EH (cell line): ENCODE measurements around the gene THRSP.
"Not testable (repeated sequence)": the region's sequence is repeated elsewhere in the genome, so short reads cannot be mapped to it uniquely, and the experiment has no call there.

Source experiments
- DNase-seq: peaks from one replicate; pipeline ENCODE4 v3.0.0-alpha.2; 2015; ENCODE audit warnings: low read depth

THRSP gene

GRCh38 chr11:78066471-78066870 is 2.8 kb downstream of the THRSP start:
- no peak for DNase-seq

DNA sequence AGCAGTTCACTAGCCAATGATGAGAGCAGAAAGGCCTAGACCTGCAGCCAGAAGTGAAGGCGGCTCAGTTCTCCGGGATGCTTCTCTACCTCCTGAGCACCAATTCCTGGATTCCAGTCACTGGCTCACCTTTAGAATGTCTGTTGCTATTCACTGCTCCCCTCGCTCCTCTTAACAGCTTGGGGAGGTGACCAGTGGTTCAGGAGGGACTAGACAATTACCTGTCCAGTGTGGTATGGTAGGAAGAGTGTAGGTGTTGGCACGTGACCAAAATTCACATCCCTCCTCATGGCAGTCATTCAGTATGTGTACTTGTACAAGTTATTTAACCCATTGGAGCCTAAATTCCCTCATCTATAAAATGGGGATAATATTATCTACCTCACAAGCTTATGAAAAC is 4.0 kb downstream of the THRSP start:
- no peak for DNase-seq

- DNase-seq, result no peak
Observed at GRCh38 chr11:78069465-78069864, 5.8 kb downstream of the THRSP start.

GRCh38 chr11:78070621-78071020 is 7.0 kb downstream of the THRSP start:
- DNase-seq, result peak; percentile 38

GRCh38 chr11:78071717-78072116 is 8.1 kb downstream of the THRSP start:
- no peak for DNase-seq

GRCh38 chr11:78072455-78072854 is 8.8 kb downstream of the THRSP start:
- no peak for DNase-seq

DNA sequence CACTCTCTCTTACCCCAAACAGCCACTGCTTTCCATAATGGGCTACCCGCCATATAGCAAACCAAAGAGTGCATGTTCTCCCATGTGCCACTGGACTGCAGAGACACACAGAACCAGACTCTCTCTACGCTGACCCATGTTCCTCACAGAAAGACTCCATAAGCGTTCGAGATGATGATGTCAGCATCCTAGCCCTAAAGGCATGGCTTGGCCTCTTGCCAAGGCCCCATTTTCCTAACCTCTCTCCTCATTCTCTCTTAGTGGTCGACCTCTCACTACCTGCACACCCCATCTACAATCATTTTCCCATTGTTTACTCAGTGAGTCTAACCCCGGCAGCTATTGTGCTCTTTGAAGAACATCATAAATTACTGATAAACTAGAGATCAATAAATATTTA is 11.1 kb downstream of the THRSP start:
- DNase-seq, result no peak

DNA sequence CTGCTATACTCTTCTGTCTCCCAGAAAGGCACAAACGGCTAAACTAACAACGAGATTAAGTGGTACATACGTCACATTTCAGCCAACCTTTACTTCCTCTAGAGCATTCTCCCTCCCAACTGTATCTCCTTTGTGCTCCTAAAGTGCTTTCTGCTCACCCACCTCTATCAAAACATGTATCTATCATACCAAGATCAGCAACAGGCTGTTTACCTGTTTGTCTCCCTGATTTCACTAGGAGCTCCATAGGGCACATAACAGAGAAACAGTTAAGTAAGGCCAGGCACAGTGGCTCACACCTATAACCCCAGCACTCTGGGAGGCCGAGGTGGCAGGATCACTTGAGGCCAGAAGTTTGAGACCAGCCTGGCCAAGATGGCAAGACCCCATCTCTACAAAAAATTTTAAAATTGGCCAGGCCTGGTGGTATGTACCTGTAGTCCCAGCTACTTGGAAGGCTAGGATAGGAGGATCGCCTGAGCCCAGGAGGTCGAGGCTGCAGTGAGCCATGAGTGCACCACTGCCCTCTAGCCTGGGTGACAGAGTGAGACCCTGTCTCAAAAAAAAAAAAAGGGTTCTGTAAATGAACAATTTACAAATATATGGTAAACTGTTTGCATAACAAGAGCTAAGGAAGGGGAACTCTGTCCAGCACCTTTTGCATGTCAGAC is 13.2 kb downstream of the THRSP start:
- no peak for DNase-seq

DNA sequence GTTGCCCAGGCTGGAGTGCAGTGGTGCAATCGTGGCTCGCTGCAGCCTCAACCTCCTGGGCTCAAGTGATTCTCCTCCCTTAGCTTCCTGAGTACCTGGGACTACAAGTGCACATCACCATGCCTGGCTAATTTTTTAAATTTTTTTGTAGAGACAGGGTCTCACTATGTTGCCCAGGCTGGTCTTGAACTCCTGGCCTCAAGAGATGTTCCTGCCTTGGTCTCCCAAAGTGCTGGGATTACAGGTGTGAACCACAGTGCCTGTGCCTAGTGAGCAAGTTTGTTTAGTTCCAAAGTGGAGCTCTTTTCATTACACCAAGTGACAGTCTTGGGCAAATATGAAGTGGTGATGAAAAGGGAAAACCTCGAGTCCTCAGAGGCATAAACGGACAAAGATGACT is 13.9 kb downstream of the THRSP start:
- not testable (repeated sequence) for DNase-seq

DNA sequence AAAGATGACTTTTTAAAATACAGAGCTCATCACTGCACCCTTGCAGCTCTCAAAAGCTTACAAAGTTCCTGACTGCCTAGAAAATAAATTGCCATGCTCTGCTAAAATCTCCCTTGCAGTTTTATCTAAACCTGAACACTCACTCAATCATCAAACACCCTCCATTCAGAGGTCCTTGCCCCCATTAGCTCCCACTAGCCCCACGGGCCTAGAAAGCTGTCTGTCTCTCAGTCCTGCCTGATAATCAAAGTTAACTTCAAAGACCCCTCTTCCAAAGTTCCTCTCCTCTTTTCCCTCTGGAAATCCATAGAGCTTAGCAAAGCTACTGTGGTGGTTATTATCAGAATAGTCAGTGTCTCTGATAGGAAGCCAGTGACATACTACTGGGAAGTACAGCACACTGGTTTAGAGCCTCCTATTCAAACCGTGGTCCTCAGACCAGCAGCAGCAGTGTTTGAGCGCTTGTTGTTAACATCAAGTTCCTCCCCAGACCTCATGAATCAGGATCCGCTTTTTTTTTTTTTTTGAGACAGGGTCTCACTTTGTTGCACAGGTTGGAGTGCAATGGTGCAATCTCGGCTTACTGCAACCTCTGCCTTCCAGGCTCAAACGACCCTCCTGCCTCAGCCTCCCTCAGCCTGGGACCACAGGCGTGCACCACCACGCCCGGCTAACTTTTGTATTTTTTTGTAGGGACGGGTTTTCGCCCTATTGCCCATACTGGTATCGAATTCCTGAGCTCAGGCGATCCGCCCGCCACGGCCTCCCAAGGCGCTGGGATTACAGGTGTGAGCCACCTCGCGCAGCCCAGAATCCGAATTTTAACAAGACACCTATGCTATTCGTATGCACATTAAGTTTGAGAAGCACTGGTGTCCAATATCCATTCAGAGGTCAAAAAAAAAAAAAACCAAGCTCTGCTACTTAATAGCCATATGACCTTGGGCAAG is 14.8 kb downstream of the THRSP start:
- DNase-seq, result no peak

- DNase-seq, result peak; percentile 81
Observed at GRCh38 chr11:78079232-78080083, 15.8 kb downstream of the THRSP start, which contains the start of gene NDUFC2. NDUFC2 (minus strand) TSS chr11:78079862; CDS start chr11:78079744, 118 bp downstream.

GRCh38 chr11:78080084-78080817 is 16.6 kb downstream of the THRSP start:
- no peak for DNase-seq

GRCh38 chr11:78080818-78081495 is 17.3 kb downstream of the THRSP start:
- peak; percentile 87 for DNase-seq

- no peak for DNase-seq
Observed at GRCh38 chr11:78081583-78081982, 17.9 kb downstream of the THRSP start.

DNA sequence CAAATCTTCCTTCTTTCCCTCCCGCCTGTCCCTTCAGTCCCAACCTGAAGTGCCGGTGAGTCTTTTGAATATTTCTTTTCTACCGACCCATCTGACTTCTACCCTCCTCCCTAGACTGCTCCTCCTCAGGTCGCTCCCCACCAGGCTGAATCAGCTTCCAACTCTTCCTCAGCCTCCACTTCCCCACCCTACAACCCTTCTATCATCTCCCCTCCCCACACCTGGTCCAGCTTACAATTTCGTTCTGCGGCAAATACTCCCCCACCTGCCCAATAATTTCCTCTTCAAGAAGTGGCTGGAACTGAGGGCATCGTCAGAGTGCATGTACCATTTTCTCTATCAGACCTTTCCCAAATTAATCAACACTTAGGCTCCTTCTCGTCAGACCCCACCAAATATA is 18.5 kb downstream of the THRSP start:
- no peak for DNase-seq

DNA sequence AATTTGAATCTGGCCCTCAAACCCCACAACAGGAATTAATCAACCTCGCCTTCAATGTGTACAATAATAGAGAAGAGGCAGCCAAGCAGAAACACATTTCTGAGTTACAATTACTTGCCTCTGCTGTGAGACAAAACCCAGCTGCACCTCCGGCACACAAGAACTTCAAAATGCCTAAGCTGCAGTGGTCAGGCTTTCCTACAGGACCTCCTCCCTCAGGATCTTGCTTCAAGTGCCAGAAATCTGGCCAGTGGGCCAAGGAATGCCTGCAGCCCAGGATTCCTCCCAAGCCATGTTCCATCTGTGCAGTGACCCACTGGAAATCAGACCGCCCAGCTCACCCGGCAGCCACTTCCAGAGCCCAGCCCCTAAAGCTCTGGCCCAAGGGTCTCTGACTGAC is 19.4 kb downstream of the THRSP start:
- DNase-seq, result no peak

- peak; percentile 28 for DNase-seq
Observed at GRCh38 chr11:78084506-78084905, 20.8 kb downstream of the THRSP start.

DNA sequence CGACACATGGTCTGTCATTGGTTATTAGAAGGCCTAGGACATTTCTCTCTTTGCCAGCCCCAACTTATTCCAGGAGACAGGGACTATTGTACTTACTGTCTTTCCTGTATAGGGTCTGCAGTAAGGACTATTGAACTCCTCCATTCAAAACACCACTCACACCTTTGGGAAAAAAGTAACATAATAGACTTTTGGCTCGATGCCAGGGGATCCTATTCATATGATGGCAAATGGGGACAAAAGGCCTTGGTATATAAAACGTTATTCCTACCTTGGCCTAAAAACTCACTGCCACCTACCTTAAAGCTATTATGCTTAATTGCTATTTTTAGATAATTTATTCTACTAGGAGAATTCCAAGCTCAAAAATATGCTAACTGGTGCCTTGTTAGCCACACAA is 22.3 kb downstream of the THRSP start:
- no peak for DNase-seq

GRCh38 chr11:78086521-78087074 is 22.9 kb downstream of the THRSP start:
- peak; percentile 19 for DNase-seq

DNA sequence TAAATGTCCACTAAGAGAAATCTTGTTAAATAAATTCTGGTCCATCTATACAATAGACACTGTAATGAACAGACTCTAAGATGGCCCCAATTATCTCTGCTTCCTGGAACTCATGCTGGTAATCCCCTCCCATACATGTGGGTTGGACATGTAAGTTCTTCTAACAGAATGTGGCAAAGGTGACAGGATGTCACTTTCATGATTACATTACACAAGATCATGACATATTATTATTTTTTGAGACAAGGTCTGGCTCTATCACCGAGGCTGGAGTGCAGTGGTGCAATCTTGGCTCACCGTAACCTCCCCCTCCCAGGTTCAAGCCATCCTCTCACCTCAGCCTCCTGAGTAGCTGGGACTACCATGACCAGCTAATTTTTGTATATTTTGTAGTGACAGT is 30.6 kb downstream of the THRSP start:
- DNase-seq, result no peak
